Kidney glomerular epithelial cell (primary cell): ENCODE results near the gene C2orf78.
"Not testable (repeated sequence)": the region's sequence is repeated elsewhere in the genome, so short reads cannot be mapped to it uniquely, and the experiment has no call there.

Experiments used
- DNase-seq: peaks from one replicate; lab custom pipeline; 2025; lab: John Stamatoyannopoulos, UW

C2orf78 gene

GRCh38 chr2:73780237-73780582 is 3.8 kb upstream of the C2orf78 start:
- no peak for DNase-seq

DNA sequence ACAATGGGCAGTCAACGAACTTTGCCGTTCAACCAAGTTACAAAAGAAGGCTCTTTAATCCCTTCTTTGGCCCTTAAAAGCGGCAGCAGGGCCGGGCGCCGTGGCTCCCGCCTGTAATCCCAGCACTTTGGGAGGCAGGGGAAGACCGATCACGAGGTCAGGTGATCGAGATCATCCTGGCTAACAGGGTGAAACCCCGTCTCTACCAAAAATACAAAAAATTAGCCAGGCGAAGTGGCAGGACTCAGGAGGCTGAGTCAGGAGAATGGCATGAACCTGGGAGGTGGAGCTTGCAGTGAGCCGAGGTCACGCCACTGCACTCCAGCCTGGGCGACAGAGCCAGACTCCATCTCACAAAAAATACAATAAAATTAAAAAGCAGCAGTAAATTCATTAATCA is 581 bp upstream of the C2orf78 start:
- not testable (repeated sequence) for DNase-seq

DNA sequence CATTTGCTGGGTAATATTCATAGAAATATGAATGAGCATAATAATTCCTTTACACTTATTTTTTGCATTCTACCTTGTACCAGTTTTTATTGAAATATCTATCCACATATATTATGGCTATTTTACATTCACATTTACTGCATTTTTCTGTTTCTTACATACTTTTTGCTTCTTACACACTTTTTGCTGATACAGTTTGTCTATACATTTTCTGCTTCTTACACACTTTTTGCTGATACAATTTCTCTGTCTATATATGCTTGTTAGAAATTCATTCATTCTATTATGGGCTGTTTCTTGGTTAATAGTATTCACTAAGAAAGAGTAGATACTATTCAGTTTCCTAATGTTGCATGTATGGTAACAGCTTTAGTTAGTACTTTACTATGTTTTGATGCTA is 27.9 kb downstream of the C2orf78 start:
- no peak for DNase-seq

DNA sequence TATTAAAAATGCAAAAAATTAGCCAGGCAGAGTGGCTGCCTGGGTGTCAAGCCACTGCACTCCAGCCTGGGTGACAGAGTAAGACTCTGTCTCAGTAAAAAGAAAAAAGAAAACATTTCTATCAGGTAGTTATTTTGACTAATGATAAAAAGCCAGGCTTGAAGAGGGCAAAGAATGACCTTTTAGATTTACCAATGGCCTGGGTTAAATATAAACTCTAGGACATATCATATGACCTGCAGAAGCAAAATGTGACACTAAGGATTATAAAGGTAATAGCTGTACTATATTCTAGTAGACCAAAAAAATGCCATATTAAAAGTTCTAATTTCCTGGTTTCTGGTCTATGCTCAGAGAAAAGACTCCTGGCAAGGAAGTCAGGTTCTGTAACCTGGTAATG is 28.7 kb downstream of the C2orf78 start:
- no peak for DNase-seq

DNA sequence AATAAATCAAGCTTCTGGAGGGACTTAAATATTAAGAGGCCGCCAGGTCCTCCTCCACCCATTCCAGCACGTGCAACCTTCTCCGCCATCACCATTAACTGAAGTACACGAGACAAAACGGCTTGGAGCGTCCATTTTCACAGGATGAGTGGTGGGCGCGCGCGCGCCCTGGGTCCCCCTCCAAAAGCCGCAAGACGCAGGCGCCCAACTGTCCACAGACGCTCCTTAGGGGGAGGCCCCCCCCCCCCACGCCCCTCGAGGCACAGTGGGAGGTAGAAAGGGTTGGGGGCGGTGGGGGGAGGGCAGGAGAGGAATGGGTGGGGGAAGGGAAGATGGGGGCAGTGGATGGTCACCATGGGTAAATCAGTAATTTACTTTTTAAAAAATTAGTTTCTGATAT is 34.3 kb downstream of the C2orf78 start:
- DNase-seq = no peak

- no peak for DNase-seq
These were observed 37.2 kb downstream of the C2orf78 start for GRCh38 chr2:73821227-73821626.

DNA sequence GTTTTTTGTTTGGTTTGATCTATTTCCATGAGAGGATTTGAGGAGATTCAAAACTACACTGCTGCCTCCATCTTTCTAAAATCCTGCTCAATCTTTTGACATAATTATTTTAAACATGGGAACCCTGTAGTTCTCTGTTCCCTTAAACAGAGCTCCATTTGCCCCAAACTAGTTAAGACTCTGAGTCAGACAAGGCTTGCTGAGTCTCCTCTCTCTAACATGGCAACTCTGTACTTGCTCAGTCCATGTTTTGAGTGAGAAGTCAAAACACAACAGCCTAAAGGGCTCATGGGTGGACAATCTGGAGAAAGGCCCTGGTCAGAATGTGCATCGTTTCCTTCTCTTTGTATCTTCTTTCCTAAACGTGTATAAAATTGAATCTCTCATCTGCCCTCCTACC is 37.7 kb downstream of the C2orf78 start:
- DNase-seq = no peak

- no peak for DNase-seq
These were observed 38.3 kb downstream of the C2orf78 start for GRCh38 chr2:73822276-73822675.

- DNase-seq = no peak
These were observed 39.0 kb downstream of the C2orf78 start for GRCh38 chr2:73822991-73823390.

GRCh38 chr2:73823416-73823815 is 39.4 kb downstream of the C2orf78 start:
- no peak for DNase-seq

GRCh38 chr2:73823916-73824523 is 40.0 kb downstream of the C2orf78 start:
- DNase-seq = peak; percentile 67

DNA sequence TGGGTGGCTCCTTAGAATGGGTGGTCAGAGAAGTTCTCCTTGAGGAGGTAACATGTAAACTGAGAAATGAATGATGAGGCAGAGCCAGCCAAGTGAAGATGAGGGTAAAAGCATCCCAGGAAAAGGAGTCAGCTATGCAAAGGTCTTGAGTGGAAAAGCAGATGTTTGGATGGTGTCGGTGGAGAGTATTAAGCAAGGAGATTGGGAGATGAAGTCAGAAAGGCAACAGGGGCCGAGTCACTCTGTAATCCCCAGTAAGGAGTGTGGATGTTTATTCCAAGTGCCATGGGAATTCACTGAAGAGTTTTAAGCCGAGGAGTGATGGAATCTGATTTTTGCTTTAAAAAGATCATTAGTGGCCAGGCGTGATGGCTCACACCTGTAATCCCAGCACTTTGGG is 41.4 kb downstream of the C2orf78 start:
- no peak for DNase-seq

DNA sequence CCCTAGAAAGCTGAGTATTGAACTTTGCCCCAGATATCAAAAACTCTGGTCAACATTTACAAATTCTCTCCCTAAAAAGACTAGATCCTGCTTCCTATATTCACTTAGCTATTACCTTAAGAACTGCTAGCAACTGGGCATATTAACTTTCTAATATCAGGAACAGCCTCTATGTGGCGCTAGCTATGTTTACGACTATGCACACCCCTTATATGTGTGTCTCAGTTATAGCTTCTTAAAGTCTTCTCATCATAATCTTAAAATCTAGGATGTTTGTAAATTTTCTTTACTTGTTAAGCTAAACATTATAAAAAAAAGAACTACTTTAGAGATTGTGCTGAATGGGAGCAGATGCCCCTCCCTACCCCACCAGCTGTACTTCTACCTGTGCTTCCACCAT is 43.0 kb downstream of the C2orf78 start:
- DNase-seq = peak; percentile 50

DNA sequence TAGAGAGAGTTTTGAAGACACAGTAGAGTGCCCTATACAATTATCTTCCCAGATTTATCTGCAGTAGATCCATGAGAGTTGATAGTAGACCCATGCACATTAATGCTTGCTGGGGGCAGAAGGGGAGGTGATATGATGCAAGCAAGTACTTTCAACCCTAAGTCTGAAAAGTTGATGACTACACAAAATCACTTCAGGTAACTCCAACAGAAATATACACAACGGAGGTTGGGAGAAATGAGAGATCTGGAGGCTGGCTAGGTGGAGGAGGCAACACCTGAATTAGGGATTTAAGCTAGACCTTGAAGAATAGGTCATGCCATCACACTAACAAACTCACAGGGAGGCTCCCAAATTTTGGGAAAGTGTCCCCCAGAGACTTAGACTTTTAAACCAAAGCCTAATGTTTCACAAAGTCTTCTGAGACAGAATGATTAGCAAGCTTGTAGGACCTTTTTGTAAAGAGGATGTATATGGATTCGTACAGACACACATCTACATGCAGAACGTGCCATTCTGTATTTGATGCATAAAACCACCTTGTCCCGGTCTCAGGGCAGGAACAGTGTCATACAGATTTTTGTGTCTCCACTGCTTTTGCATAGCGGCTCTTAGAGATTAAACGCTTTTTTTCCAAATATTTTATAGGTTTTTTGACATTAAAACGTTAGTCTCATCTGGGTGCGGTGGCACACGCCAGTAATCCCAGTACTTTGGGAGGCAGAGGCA is 43.8 kb downstream of the C2orf78 start:
- no peak for DNase-seq

GRCh38 chr2:73828389-73828817 is 44.4 kb downstream of the C2orf78 start:
- no peak for DNase-seq

DNA sequence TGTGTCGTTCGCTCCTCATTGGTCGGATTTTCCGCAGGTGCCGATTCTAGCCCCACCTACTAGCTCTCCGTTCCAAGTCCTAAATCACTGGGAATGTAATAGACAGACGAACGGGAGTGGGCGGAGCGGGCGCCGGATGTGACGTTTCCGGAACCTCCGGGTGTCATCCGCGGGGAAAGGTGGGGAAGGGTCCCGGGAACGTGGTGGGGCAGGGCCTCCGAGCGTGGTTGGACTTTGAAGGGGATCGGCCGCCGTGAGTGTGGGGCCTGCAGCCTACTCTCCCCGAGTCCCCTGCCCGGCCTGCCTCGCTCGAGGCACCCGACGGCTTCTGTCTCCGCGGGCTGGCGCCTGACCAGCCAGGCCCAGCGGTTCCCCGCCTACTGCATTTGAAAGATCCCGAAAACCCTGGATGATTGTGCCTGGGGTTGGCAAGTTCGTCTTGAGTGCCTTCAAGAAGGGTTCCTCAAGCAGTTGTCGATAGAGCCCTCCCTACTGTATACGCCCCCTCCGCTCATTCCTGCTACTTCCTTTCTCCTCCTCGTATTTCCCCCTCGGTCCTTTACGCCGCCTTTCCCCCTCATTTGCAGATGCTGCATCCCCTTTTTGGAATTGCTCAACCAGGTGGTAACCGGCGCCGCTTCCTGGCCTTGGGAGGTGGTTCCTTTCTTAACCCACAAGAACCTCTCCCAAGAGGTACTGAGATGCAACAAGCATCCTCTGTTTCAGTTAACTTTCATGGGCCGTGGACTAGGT is 45.0 kb downstream of the C2orf78 start, which contains the start of gene STAMBP:
Gene STAMBP (plus strand): TSS at position 144 of the 753 bp plus-strand sequence. CDS start 1,896 bp downstream, outside the sequence.
- peak; percentile 94 for DNase-seq

GRCh38 chr2:73830871-73831401 is 47.0 kb downstream of the C2orf78 start:
- DNase-seq = peak; percentile 97

GRCh38 chr2:73832930-73833329 is 48.9 kb downstream of the C2orf78 start:
- no peak for DNase-seq

DNA sequence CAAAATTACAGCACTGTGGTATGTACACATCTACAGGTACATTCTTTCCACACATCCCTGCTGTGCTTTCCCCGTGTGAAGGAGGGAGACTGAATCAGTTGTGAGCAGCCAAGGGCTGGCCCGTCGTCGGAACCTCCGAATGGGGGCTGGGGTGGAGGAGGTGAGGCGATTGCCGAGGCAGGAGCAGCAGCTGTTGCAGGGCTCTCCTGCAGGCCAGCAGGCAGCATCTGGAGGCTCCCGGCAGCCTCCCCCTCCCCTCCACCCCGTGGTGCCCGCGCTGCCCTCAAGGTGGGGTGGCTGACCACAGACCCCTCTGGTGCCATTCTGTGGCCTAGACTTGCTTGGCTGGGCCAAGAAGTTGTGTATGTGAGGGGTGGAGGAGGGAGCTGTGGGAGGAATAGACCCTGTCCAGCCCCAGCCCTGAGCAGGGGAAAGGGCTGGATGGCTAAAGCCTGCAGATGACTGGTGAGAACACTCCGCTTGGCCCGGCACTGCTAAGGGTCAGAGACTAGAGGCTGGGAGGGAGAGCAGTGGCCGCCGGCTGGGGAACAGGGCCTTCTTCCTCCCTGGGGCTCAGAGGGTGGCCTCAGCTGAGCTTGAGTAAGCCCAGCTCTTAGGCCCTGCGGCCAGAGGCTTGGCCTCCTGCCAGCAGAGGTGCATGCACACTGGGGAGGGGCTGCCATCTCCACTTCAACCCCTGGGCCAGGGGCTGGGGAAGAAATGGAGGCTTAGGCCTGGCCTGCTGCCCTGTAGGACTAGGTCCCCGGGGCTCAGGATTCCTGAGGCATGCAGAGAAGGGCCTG is 52.4 kb downstream of the C2orf78 start:
- DNase-seq = no peak

DNA sequence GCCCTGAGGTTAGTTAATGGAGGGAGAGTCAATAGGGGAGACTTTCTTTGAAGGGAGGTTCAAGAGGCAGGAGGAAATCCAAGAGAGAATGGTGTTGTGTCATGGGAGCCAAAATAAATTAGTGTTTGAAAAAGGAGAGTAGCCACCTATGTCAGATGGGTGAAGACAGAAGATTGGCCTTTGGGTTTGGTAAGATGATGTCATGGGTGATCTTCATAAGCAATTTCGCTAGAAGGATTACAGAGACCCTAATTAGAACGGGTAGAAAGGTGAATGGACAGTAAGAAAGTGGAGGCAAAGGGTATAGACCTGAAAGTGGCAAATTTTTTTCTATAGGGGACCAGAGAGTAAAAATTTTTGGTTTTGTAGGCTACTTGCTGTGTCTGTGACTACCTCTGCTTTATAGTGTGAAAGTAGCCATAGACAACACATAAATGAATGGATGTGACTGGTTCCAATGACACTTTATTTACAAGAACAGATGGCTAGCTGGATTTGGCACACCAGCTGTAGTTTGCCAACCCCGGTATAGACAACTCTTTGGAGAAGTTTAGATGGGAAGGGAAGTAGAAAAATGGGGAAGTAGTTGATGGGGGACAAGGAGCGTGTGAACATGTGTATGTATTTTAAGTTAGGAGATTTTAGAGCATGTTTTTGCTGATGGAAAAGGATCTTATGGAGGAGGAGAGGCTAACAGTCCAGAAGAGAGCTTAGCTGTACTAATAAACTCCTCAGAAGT is 54.0 kb downstream of the C2orf78 start:
- DNase-seq = no peak

- peak; percentile 42 for DNase-seq
These were observed 55.0 kb downstream of the C2orf78 start for GRCh38 chr2:73838889-73839534.
